ENCODE results near the gene MRPS9.

The MRPS9 gene

DNA sequence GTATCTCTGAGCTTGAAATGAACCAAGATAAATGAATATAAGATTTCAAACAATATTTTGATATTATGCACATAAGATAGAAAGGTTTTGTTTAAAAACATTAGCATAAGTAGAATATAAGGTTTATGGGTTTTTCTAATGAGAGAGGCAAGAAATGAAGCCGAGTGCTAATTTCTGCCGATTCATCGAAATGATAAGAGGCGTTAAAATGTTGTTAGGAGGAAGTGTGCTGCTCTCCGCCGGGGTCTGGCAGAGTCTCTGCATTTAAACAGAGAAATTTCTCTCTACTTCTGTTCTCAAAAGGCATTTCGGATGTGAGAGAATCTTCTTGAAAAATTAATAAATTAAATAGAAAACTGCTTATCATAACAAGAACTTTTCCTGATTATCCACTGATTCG is 83.6 kb downstream of the MRPS9 start:
- DNase-seq (ENCODE audit: low read depth), result no peak

- DNase-seq (ENCODE audit: low read depth), result no peak
Measured at GRCh38 chr2:105125428-105125827, 87.6 kb downstream of the MRPS9 start.

GRCh38 chr2:105125920-105126319 is 88.1 kb downstream of the MRPS9 start:
- DNase-seq (ENCODE audit: low read depth), result no peak

GRCh38 chr2:105126336-105126735 is 88.5 kb downstream of the MRPS9 start:
- DNase-seq (ENCODE audit: low read depth), result no peak

DNA sequence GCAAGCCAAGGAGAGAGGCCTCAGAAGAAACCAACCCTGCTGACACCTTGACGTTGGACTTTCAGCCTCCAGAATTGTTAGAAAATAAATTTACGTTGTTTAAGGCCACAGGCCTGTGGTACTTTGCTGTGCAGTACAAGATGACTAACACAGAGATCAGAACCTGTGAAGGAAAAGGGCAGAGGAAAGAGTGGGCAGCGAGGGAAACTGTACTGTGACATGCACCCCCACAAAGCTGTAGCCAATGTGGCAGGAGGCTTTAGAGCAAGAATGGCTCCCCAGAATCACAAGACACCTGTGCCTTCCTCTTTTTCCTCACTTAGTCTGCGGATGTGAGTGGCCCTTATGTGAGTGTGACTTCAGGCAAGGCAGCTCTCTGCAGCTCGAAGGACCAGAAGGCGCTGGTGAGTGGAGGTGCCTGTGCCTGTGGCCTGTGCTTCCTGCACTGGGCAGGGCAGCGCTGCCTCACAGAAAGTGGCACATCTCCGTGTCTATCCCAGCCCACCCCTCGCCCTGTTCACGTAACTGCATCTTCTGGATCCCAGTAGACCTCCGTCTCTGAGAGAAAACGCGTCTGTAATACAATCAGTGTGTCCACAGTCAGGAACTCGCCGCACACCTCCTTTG is 89.5 kb downstream of the MRPS9 start:
- no peak for DNase-seq (ENCODE audit: low read depth)

DNA sequence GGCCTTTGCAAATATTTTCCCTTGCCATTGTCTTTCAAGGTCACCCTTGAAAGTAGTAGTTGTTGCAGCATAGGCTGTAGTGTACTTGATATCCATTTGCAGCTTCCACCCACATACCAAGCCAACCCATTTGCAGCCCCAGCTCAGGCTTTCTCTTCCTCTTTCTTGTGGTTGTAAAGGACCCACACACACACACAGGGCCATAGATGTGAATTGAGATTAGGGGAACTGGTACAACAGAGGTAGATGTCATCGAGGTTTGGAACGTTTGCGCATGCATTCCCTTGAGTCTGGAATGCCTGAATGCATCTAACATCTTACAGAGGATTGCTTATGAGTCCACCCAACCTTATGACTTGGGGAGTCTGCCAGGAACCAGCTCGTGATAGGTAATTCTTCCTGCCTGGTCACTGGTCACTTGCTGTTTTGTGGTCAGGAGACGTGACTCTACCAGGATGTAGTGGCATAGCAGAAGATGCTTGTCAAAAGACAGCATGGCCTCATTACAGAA is 91.9 kb downstream of the MRPS9 start:
- no peak for DNase-seq (ENCODE audit: low read depth)

DNA sequence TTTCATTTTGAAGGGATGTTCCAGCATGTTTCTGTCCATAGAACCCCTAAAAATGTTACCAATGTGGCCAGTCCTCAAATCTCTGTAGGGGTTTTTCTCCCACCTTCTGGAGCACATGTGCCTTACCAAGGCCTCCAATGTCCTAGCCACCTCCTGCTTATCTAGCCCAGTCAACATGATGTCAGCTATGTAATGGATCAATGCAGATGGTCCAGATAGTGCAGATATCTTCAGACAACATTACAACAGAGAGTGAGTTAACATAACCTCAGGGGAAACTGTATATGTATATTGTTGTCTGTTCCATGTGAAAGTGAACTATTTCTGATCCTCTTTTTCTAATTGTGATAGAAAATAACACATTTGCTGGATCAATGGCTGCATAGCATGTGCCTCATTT is 92.7 kb downstream of the MRPS9 start:
- no peak for DNase-seq (ENCODE audit: low read depth)

- no peak for DNase-seq (ENCODE audit: low read depth)
Measured at GRCh38 chr2:105134081-105134480, 96.2 kb downstream of the MRPS9 start.

DNA sequence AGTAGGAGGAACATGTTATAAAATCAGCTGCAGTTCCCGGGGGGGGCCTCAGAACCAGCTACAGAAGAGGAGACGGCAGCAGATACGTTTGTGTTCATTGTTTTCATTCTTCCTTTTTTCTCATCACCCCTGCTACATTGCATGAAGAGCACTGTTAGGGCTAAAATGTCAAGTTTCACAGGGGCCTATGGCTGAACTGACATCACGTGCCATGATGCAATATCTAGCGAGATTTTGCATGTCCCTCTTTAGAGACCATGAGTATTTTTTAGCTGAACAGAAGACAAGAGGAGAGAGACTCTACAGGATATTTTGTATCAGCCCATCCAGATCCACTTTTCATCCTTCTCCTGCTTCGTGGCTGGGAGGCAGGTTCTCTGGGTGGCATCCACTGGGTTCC is 97.6 kb downstream of the MRPS9 start:
- DNase-seq (ENCODE audit: low read depth), result no peak

GRCh38 chr2:105136394-105136793 is 98.5 kb downstream of the MRPS9 start:
- DNase-seq (ENCODE audit: low read depth), result no peak

DNA sequence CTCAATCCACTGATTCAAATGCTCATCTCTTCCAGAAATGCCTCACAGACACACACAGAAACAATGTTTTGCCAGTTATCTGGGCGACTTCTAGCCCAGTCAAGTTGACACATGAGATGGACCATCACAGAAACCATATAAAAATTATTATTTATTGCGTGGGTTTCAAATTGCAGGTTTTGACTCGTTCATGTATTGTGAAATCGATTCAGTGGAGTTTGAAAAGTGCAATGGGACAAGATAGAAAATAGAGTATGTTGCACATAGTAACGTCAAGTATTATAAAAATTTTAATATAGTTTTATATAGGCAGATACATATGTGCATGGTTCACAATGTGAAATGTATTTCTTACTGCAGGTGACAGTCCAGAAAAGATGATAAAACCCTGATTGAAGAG is 100.8 kb downstream of the MRPS9 start:
- no peak for DNase-seq (ENCODE audit: low read depth)

DNA sequence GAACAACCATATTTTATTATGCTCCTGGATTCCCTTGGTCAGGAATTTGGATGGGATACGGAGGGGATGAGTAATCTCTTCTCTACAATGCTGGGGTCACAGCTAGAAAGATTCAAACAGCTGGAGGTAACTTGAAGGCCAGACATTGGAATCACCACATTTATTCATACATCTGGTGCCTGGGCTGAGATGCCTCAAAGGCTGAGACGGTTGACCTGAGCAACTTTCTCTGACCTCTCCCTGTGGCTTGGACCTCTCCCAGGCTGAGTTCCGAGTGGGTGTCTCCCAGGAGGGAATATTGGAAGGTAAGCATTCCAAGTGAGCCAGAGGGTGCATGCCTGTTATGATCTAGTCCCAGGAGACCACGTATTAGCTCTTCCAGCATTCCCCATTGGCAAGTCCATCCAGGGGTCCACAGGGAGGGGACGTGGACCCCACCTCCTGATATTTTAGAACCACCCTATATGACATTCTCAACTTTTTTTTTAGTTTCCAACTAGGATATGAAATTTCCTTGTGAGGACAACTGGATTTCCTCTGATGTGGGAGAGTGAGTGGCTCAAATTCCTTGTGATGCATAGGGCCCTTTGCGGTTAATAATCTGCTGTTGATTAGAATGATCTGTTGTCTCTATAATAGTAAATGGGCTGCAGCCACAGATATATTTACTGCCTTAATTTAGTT is 101.8 kb downstream of the MRPS9 start:
- DNase-seq (ENCODE audit: low read depth), result no peak

- DNase-seq (ENCODE audit: low read depth), result no peak
Measured at GRCh38 chr2:105140240-105140568, 102.3 kb downstream of the MRPS9 start.

GRCh38 chr2:105141099-105141614 is 103.3 kb downstream of the MRPS9 start:
- no peak for DNase-seq (ENCODE audit: low read depth)

- DNase-seq (ENCODE audit: low read depth), result no peak
Measured at GRCh38 chr2:105142239-105142638, 104.4 kb downstream of the MRPS9 start.

GRCh38 chr2:105143094-105143466 is 105.2 kb downstream of the MRPS9 start:
- DNase-seq (ENCODE audit: low read depth), result no peak

DNA sequence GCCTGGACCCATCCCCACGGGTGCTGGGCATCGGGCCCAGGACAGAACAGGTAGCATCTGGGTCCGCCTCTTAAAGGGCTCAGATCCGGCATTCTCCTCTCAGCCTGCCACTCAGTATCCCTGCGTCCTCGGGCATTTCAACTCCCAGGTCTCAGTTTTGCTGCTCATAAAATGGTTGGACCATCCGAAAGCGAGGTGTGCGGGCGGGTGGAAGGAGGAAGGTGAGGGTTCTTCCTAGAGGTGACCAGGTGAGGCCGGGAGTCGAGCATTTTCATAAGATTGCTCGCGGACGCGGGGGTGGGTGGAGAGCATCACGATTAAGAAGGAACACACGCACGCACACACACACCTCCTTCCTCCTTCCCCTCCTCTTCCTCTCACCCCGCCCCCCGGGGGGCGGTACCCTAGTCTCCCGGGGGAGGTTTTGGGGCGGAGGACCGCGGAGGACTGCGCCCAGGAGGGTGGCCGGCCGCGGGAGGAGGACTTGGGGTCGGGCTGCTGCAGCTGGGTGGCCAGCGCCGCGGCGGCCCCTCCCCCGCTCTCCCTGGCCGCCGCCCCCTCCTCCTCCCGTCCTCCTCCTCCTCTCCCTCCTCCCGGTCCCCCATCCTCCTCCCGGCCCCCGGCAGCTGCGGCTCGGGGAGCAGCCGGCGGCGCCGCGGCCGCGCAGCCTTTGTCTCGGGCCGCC is 105.7 kb downstream of the MRPS9 start:
- DNase-seq (ENCODE audit: low read depth), result no peak

DNA sequence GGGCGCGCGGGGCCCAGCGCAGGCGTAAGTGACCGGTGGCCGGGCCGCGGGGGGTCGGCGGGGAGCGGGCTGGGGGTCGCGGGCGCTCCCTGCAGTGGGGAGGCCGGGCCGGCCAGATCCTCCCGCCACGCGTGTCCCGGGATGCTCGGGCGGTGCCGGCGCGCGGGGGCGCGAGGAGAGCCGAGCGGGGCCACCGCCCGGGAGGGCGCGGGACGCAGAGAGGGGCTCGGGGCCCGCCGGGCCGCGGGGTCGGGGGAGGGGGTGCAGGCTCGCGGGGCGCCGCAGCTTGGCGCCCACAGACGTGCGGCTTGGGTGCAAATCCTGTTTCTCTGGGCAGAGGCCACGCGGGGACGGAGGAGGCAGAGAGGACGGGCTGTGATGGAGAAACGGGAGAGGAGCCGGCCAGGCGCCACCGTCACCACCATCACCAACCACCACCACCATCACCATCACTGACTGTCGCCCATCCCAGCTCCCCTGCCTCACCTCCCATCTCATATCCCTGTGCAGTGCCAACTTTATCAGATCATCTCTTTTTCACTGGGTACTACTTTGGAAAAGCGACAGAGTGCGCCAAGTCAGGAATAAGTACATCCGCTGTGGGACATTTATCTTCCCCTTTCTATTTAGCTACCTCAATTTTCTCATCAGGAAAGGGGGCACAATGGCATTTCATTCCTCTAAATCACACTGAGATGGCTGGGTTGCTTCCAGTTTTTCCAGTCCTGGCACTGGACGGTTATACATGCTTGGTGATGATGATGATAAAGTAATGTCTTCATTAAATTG is 106.5 kb downstream of the MRPS9 start:
- DNase-seq (ENCODE audit: low read depth), result no peak

- no peak for DNase-seq (ENCODE audit: low read depth)
Measured at GRCh38 chr2:105144941-105145300, 107.1 kb downstream of the MRPS9 start.

DNA sequence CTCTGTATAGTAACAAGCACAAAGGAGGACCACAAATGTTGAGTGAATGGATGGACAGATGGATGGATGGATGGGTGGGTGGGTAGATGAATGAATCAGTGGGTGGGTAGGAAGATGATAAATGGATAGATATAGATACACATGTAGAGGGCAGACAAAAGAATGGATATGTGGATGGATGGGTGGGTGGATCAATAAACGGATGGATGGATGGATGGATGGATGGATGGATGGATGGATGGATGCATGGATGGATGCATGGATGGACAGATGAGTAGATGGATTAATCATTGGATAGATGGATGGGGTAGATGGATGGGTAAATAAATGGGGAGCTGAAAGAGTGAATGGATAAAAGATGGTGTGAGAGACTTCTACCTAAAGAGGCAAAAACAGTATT is 111.4 kb downstream of the MRPS9 start:
- DNase-seq (ENCODE audit: low read depth), result no peak
